Endodermal cell (in vitro differentiated cells): Measurements from ENCODE around the gene TRIM33. TPM values are rescaled to one million over a fixed set of nuclear protein-coding genes. Genes with fewer than 3 reads are reported as not detected.

Source experiments
- DNase-seq: peaks from one replicate; pipeline ENCODE4 v3.0.0-alpha.2; 2017
- H3K27ac ChIP-seq: 2 replicates; pipeline ENCODE4 v1.5.1; 2013; ENCODE audit warnings: mild to moderate bottlenecking, low read depth, low read length, moderate library complexity
- H3K27me3 ChIP-seq: 2 replicates; pipeline ENCODE4 v1.6.1; 2013; ENCODE audit warnings: mild to moderate bottlenecking, low read length, moderate library complexity; ENCODE audit not compliant: insufficient read depth, control insufficient read depth, poor library complexity, severe bottlenecking
- H3K36me3 ChIP-seq: 2 replicates; pipeline ENCODE4 v1.7.0; 2013; ENCODE audit warnings: mild to moderate bottlenecking, low read length, moderate library complexity; ENCODE audit not compliant: control insufficient read depth, insufficient read depth
- H3K4me1 ChIP-seq: one replicate; pipeline ENCODE4 v1.7.0; 2013; ENCODE audit warnings: low read length; ENCODE audit not compliant: control insufficient read depth, insufficient read depth
- H3K4me3 ChIP-seq: 2 replicates; pipeline ENCODE4 v1.5.1; 2013; ENCODE audit warnings: mild to moderate bottlenecking, low read length, moderate library complexity
- H3K9ac ChIP-seq: 2 replicates; pipeline ENCODE4 v1.6.1; 2013; ENCODE audit warnings: mild to moderate bottlenecking, low read length, moderate library complexity; ENCODE audit not compliant: poor library complexity, severe bottlenecking; ENCODE audit errors: extremely low read depth
- H3K9me3 ChIP-seq: 2 replicates; pipeline ENCODE4 v1.6.1; 2013; ENCODE audit warnings: mild to moderate bottlenecking, low read length, moderate library complexity; ENCODE audit not compliant: control insufficient read depth
- H3K27ac Mint-ChIP-seq: 2 replicates; pipeline ENCODE4 v1.8.0; 2020; ENCODE audit warnings: mixed read lengths
- H3K27me3 Mint-ChIP-seq: 2 replicates; pipeline ENCODE4 v1.8.0; 2021; ENCODE audit warnings: mild to moderate bottlenecking, mixed read lengths; ENCODE audit not compliant: insufficient read depth
- H3K36me3 Mint-ChIP-seq: 2 replicates; pipeline ENCODE4 v1.8.0; 2020; ENCODE audit warnings: low read depth, mixed read lengths
- H3K4me1 Mint-ChIP-seq: 2 replicates; pipeline ENCODE4 v1.8.0; 2020; ENCODE audit warnings: mixed read lengths
- H3K4me3 Mint-ChIP-seq: 2 replicates; pipeline ENCODE4 v1.8.0; 2020; ENCODE audit warnings: mild to moderate bottlenecking, moderate library complexity, mixed read lengths
- H3K9me3 Mint-ChIP-seq: 2 replicates; pipeline ENCODE4 v1.8.0; 2020; ENCODE audit warnings: mild to moderate bottlenecking, mixed read lengths
- WGBS, 2 experiments: methylation state at CpG; one replicate each; pipeline versions ENCODE4 v1.1.5 to v1.1.7; 2013; ENCODE audit warnings: missing lambda C conversion rate in 2 of 2, mixed read lengths in 1 of 2; ENCODE audit not compliant: insufficient coverage in 1 of 2, insufficient read length in 1 of 2; 5-methylcytosine and 5-hydroxymethylcytosine counted together
- total RNA-seq, 2 donors: library from RNA; stranded (reverse); fragmentation: NEBNext Ultra II Directional in 1 of 2; extraction: Animal tissue kit (Norgen Biotek cat#: 25700) in 1 of 2; gene quantifications; 2 replicates in 1 of 2; 3 replicates in 1 of 2; pipeline ENCODE4 v1.2.1, GENCODE V29; 2021
- TF ChIP-seq, protein P1 (sequence below): fragments of 200-600 bp; sonication (generic); conservative IDR thresholded peaks from 2 replicates; pipeline ENCODE4 v1.5.0; 2021; ENCODE audit warnings: antibody characterized with exemption, mild to moderate bottlenecking

The TRIM33 gene
- total RNA-seq, 2 donors from 2014 or later: 47.2 to 50.6 TPM

DNA sequence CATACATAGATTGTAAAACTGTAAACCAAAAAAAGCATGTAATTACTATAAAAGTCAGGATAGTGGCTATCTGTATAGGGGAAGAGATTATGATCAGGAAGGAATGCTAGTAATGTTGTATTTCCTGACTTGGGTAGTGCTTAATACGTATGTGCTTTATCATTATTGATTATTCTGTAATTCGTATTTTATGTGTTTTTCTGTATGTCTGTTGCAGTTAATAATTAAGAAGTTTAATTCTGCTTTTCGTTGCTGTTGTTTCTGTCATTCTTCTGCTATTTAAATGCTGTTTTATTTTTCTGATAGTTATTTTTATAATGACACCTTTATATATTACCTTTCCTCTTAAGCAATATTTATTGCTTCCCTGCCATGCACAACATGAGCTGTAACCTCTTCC, 29.3 kb upstream of the TRIM33 start:
- Mint-ChIP-seq H3K27ac (no peak overlapping the region), H3K36me3 (no peaks in the 10 kb centered on the region), H3K9me3 (peaks cover 2% of the 10 kb centered on the region), H3K4me1 (peaks cover 3% of the 10 kb centered on the region), H3K4me3 (no peak overlapping the region), H3K27me3 (peaks cover 7% of the 10 kb centered on the region)
- Histone ChIP-seq H3K4me3 (no peak overlapping the region), H3K4me1 (no peaks in the 10 kb centered on the region), H3K9ac (no peak overlapping the region), H3K27ac (no peak overlapping the region), H3K9me3 (no peaks in the 10 kb centered on the region), H3K27me3 (no peaks in the 10 kb centered on the region), H3K36me3 (no peaks in the 10 kb centered on the region)
- WGBS, 2 experiments: 87 to 100% methylated on average over 2 to 3 of the region's 3 CpGs
- DNase-seq: no peak
- TF ChIP-seq, protein P1, sequence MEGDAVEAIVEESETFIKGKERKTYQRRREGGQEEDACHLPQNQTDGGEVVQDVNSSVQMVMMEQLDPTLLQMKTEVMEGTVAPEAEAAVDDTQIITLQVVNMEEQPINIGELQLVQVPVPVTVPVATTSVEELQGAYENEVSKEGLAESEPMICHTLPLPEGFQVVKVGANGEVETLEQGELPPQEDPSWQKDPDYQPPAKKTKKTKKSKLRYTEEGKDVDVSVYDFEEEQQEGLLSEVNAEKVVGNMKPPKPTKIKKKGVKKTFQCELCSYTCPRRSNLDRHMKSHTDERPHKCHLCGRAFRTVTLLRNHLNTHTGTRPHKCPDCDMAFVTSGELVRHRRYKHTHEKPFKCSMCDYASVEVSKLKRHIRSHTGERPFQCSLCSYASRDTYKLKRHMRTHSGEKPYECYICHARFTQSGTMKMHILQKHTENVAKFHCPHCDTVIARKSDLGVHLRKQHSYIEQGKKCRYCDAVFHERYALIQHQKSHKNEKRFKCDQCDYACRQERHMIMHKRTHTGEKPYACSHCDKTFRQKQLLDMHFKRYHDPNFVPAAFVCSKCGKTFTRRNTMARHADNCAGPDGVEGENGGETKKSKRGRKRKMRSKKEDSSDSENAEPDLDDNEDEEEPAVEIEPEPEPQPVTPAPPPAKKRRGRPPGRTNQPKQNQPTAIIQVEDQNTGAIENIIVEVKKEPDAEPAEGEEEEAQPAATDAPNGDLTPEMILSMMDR: no peak

DNA sequence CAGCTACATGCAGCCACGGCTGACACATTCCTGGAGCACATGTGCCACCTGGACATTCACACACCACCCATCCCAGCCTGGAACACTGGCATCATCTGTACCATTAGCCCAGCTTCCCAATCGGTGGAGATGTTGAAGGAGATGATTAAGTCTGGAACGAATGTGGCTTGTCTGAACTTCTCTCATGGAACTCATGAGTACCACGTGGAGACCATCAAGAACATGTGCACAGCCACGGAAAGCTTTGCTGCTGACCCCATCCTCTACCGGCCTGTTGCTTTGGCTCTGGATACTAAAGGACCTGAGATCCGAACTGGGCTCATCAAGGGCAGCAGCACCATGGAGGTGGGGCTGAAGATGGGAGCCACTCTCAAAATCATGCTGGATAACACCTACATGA, 25.0 kb upstream of the TRIM33 start:
- WGBS, 2 experiments: 91 to 98% methylated on average over 6 to 7 of the region's 7 CpGs
- peaks cover 2% of the 10 kb centered on the region for H3K9me3 Mint-ChIP-seq
- no peaks in the 10 kb centered on the region for H3K27me3 Mint-ChIP-seq
- Histone ChIP-seq H3K4me1 (no peaks in the 10 kb centered on the region), H3K27ac (no peak overlapping the region), H3K27me3 (no peaks in the 10 kb centered on the region), H3K9me3 (no peaks in the 10 kb centered on the region), H3K36me3 (no peaks in the 10 kb centered on the region), H3K4me3 (no peak overlapping the region), H3K9ac (no peak overlapping the region)
- no peak overlapping the region for H3K4me3 Mint-ChIP-seq
- H3K27ac Mint-ChIP-seq: no peak overlapping the region
- DNase-seq: no peak
- no peaks in the 10 kb centered on the region for H3K36me3 Mint-ChIP-seq
- TF ChIP-seq, protein P1: no peak
- H3K4me1 Mint-ChIP-seq: peaks cover 3% of the 10 kb centered on the region

DNA sequence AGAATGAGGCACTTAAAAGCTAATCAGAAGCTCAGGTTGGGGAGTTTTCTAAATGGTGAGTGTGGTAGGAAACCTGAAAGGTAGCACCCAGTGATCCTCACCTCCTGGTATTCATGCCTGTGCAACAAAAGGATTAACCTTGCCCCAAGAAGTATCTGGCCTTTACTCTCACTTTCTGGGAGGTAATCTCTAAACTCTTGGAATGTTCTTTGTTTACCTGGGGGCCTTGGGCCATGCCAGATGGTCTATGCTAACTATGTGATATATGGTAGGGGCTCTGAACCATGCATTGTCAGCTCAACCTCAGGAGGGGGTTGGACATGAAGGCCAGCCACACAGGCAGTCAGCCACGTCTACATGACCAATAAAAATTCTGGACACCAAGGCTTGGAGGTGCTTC, 24.4 kb upstream of the TRIM33 start:
- Histone ChIP-seq H3K9me3 (no peaks in the 10 kb centered on the region), H3K36me3 (no peaks in the 10 kb centered on the region), H3K27me3 (no peaks in the 10 kb centered on the region), H3K4me1 (no peaks in the 10 kb centered on the region), H3K9ac (no peak overlapping the region), H3K27ac (no peak overlapping the region), H3K4me3 (no peak overlapping the region)
- Mint-ChIP-seq H3K4me1 (peaks cover 3% of the 10 kb centered on the region), H3K27me3 (no peaks in the 10 kb centered on the region), H3K36me3 (no peaks in the 10 kb centered on the region), H3K27ac (no peak overlapping the region), H3K4me3 (no peak overlapping the region), H3K9me3 (peaks cover 2% of the 10 kb centered on the region)
- DNase-seq: no peak
- 86% methylated on average over 1 of the region's 1 CpG; no CpG with 5 or more reads in 1 of the 2 experiments for WGBS, 2 experiments
- TF ChIP-seq, protein P1: no peak
